ENCODE data around the gene TMEM80.
"Not testable (repeated sequence)": the region's sequence is repeated elsewhere in the genome, so short reads cannot be mapped to it uniquely, and the experiment has no call there.

The TMEM80 gene

DNA sequence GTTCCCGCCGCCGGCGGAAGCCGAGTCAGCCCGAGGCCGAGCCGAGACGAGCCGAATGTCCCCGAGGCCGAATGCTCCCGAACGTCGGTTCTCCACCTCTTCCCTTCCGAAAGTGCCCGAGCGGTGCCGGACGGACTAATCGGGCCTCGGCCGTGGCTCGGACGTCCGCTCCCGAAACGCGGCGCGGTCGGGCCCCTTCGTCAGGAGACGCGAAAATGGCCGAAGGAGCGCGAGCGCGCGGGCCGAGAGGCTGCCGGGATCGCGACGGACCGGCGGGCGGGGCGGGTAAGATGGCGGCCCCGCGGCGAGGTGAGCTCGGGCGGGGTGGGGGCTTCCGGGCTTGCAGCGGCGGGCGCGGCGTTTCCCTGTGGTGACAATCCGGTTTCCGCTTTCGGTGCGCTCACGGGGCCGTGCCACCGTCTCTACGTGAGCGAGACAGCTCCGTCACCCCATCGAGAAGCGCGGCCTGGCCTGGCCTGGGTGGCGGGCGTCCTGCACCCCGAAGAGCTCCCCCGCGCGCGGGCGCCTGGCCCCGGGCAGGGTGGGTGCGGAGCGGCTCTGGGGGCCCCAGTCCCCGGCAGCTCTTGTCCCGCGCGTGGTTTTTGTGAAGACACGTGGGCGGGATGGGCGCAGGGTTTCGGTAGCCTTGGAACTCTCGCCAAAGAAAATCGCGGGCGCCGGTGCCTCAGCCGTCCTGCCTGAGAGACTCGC is at the start of gene TMEM80:
Gene TMEM80, plus strand, starts transcription at position 279 of the 711 bp plus-strand sequence. Its CDS starts 12 bp downstream, at position 291.
- peak; percentile 99 for DNase-seq

DNA sequence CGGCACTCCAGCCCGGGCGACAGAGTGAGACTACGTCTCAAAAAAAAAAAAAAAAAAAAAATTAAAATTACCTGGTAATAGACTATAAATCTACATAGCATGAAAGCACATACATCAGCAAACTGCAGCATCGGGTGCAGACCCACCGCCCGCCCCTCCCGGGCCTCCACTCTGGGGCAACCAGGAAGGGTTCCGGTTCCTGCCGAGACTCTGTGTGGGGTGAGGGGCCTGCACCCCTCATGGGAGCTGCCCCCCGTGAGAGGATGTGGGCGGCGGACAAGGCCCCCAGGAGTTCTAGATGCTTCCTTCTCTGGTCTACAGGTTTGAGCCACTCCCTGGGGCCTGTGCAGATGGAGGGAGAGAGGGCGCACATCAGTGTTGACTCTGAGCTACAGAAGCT is 49.4 kb upstream of the TMEM80 start:
- no peak for DNase-seq

DNA sequence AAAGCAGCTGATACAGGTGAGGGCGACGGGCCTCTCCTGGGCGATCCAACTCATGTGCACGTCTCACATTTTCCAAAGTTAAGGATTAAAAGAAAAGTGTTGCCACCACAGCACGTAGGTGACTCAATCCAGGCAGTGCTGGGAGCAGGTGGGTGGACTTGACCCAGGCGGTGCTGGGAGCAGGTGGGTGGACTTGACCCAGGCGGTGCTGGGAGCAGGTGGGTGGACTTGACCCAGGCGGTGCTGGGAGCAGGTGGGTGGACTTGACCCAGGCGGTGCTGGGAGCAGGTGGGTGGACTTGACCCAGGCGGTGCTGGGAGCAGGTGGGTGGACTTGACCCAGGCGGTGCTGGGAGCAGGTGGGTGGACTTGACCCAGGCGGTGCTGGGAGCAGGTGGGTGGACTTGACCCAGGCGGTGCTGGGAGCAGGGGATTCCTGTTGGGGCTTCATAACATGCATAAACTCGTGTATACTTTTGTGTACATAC is 47.9 kb upstream of the TMEM80 start:
- not testable (repeated sequence) for DNase-seq

DNA sequence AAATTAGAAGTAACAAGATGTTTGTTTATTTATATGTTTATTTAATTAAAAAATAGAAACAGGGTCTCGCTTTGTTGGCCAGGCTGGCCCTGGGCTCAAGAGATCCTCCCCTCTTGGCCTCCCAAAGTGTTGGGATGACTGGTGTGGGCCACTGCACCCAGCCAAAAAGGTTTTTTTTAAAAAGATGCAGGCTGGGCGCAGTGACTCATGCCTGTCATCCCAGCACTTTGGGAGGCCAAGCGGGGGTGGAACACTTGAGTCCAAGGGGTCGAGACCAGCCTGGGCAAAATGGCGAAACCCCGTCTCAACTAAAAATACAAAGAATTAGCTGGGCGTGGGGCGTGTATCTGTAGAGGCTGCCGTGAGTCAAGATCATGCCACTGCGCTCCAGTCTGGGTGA is 45.1 kb upstream of the TMEM80 start:
- DNase-seq, result no peak

DNA sequence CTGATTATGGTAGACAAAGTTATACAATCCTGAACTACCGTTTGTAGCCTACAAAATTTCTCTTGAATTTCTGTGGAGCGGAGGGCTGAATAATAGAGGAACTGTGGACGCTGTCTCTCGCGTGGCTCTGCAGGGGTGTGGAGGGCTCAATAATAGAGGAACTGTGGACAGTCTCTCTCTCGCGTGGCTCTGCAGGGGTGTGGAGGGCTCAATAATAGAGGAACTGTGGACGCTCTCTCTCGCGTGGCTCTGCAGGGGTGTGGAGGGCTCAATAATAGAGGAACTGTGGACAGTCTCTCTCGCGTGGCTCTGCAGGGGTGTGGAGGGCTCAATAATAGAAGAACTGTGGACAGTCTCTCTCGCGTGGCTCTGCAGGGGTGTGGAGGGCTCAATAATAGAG is 42.5 kb upstream of the TMEM80 start:
- DNase-seq, result not testable (repeated sequence)

DNA sequence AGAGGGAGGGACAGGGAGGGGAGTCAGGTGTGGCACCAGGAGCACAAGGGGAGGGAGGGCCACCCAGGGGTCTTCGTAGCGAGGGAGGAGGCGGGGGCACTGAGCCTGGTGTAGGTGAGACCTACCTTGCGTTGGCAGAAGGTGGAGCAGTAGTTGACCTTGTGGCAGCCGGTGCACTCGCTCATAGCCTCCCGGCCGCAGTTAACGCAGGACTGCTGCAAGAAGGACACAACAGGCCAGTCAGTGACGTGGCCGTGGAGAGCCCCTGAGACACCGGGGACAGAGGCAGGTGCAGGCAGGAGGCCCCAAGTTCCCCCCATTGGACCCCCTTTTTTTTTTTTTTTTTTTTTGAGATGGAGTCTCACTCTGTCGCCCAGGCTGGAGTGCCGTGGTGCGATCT is 41.8 kb upstream of the TMEM80 start:
- DNase-seq, result no peak

DNA sequence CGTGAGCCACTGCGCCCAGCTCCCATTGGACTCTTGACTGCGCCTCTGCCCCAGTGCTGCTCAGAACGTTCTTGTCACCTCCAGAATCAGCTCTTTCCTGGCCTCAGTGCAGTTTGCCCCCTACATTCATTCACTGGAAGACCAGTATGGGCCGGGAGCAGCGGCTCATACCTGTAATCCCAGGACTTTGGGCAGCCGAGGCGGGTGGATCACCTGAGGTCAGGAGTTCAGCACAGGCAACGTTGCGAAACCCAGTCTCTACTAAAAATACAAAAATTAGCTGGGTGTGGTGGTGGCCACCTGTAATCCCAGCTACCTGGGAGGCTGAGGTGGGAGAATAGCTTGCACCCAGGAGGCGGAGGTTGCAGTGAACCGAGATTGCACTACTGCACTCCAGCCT is 41.2 kb upstream of the TMEM80 start:
- not testable (repeated sequence) for DNase-seq

DNA sequence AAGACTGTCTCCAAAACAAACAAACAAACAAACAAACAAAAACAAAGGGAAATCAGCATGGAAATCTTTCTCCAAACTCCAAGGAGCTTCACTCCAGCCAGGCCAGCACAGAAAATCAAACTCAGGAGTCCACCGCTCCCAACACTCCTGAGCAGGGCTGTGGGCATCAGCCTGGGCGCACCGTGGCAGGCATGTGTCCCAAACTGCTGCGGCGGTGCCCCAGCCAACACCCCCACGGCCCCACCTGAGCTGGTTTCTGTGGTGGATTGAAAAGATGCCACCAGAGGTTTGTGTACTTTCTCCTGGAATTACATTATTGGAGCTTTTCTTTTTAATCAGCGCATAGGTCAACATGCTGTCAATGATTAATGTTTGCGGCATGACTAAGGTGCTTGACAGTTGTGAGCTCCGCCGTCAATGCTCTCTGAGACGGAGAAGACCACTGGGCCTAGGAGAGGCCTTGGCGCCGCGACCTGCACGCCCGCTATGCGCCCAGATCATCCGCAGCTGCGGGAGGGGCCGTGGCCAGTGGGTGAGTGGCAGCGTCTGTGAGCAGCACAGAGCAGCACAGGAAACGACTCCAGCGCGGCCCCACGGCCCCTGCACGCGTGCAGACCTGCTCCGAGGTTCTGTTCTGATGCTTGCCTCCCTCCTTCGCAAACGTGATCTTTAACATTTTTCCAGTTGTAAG is 40.4 kb upstream of the TMEM80 start:
- no peak for DNase-seq

DNA sequence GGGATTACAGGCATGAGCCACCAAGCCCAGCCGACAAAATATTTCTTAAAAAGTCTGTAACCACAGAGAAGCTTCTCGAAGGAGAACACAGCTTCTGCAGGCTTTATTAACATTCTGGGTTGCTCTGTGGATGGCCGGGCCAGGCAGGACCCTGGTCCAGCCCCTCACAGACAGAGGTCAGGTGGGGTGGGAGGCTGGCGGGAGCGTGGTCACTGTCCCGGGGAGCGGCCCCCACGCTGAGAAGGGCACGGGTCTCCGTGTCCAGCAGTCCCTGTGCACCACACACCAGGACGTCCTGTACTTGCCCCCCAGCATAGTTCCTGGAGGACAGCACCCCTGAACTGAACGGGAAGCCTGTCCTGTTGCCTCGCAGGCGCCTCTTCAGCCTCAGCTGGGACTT is 39.2 kb upstream of the TMEM80 start:
- DNase-seq, result no peak

DNA sequence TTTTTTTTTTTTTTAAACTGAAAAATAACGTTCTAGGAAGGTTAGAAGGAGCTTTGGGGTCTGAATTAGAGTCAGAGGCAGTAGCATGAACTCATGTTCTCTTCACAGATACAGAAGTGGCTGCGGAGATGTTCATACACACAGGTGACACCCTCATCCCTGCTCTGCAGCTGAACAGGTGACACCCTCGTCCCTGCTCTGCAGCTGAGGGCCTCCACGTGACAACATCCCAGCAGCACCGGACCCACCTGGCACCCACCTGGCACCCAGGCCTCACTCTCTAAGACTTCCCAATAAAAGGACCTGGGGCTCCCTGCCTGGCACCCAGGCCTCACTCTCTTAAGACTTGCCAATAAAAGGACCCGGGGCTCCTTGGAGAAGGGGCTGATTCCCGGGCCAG is 38.8 kb upstream of the TMEM80 start:
- DNase-seq, result no peak

DNA sequence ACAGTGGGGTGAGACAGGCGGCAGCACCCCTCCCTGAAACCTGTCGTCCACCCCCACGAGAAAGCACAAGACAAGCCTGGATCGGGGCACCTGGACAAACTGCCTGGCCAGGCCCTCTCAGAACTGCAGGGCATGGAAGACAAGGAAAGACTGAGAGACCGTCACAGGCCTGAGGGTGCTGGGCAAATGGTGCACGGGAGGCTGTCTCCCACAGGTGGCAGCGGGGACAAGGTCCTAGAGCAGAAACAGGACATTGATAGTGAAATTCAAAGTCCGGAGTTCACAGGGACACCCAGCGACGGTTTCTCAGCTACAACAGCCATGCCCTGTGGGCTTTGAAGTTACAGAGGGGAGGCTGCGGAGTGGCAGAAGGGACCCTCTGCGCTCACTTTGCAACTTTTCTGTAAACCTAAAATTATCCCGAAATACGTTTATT is 37.9 kb upstream of the TMEM80 start:
- no peak for DNase-seq

DNA sequence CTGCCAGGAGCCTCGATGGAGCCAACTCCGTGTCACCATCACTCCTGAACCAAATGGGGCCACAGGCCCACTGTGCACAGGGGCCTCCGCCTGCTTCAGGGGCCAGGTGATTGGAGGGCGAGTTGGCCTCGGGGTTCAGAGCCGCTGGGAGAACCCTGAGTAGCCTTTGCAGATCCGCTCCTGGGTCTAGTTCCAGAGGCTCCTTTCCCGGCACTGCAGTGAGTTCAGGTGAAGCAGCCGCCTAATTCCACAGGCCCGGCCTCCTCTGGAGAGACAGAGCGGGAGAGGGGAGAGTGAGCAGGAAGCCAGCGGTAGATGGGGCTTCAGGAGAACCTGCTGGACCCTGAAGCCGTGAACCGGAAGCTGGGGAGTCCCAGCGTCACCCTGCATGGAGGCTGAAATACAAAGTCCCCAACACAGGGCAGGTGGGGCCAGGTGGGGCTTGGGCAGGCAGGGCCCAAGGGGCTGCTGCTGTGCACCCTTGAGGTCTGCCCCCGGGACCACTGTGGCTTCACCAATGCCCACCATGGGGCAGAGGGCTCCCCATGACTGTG is 36.0 kb upstream of the TMEM80 start:
- no peak for DNase-seq

DNA sequence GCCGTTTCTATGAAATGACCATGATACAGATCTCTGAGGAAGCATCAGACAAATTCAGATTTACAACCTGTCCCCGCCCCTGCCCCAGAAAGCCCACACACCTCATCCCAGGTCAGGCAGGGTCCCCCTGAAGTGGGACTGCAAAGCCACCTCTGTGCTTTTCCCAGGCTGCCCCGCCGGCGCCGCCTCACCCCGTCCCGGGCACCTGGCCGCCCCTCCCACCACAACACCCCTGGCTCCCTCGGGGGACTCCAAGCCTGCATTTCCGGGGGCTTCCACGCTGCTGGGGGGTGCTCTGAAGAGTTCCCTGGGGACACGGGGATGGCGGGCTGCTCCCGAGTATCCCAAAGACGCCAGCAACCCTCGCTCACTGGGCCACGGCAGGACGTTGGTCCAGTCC is 35.3 kb upstream of the TMEM80 start:
- no peak for DNase-seq

DNA sequence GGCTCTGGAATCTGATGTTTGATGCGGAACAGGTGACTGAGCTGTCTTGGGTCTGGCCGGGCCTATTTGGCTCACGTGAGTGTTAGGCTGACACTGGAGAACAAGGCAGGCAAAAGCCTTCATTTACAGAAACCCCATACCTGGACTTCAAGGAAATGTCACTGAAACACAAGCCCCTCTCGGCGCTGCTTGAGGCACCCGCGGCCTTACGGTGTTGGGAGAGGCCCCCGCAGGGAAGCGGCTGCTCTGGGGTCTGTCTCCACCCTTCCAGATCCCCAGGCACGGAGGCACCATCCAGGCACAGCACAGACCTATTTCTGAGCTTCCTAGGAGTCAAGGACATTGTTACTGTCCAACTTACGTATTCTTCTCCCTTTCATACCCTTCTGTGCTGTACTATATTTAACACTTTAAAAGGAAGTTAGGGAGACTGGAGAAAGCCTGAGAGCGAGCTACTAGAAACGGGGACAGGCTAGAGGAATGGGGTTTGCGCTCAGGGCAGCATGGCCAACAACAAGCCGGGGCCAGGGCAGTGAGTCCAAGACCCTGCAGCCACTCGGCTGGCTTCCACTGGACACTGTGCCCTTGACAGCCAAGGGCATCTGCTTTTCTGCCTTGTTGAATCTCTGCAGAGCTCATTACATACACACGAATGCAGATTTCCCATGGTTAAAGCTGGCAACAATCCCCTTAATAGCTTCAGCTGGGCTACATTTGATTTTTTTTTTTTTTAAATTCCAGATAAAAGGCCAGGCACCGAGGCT is 34.8 kb upstream of the TMEM80 start:
- no peak for DNase-seq

DNA sequence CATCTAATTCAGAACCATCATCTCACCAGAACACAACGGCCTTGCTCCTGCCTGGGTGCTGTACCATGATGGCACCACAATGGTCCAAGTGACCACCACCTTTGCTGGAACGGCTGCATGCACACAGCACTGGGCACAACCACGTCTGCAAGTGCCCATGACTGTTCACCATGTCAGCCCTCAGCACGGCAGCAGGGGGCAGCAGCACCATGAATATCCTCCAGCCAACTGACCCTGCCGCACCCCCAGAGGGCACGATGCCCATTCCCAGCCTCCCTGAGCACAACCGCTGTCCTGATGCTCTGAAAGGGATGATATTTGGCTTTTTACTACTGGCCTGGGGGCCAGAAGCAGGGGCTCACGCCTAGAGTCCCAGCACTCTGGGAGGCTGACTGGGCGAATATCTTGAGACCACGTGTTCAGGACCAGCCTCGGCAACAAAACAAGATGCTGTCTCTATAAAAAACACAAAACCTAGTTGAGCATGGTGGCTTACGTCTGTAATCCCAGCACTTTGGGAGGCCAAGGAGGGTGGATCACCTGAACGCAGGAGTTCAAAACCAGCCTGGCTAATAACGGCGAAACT is 32.8 kb upstream of the TMEM80 start:
- peak; percentile 17 for DNase-seq

DNA sequence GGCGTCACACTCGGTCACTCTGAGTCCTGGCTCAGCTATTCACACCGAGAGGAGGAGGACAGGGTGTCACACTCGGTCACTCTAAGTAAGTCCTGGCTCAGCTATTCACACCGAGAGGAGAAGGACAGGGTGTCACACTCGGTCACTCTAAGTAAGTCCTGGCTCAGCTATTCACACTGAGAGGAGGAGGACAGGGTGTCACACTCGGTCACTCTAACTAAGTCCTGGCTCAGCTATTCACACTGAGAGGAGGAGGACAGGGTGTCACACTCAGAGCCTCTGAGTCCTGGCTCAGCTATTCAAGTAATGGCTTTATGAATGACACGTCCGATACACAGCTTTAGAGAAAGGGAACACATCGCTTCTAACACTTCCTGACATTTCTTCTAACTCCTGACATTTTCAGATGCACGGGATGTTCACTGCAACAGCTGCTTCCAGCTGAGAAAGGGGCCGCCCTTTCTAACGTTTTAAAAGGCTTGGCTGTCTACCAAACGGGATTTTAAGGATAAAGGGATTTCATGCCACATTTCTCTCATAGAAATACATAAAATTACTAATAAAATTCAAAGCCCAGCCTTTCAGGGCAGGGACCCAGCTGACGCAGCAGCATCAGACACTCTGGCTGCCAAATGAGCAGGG is 30.4 kb upstream of the TMEM80 start:
- DNase-seq, result no peak

DNA sequence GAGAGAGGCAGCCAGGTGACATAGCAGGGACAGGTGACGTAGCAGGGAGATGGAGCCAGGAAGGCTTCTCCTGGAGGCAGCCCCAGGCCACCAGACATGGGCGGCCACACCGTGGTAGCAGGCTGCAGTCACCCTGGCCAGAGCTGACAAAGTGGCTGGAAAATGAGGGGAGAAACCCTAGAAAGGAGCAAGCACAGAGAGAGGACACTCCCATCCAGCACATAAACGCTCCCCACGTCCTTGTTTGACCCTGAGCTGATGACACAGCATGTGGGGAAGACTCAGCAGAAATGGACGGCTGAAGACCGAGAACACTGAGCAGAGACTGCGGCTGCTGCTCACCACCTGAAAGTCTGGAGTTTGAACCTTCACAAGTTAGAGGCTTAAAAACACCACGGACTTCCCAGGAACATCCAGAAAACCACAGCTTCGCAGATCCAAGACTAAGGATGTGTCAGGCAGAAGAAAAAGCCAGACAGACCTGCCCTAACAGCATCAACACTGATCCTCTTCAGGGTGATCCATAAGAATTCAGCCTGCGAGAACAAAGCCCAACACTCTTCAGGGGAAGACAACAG is 29.8 kb upstream of the TMEM80 start:
- DNase-seq, result peak; percentile 41

DNA sequence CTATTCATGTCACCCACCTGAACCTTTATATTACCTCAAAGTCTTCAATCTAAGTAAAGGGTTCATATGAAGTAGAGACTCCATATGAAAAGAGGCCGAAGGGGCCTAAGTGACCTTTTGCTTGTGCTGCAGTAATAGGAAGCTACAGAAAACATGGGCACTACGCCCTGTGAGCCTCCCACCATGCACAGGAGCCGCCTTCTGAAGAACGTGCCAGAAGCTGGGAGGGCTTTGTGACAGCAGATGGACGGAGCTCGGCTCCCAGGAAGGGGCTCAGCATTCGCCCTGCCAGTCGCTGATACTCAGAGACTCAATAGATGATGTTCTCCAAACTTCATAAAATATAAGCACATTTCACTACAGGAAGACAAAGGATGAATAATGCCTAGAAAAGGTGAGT is 21.8 kb upstream of the TMEM80 start:
- DNase-seq, result no peak

DNA sequence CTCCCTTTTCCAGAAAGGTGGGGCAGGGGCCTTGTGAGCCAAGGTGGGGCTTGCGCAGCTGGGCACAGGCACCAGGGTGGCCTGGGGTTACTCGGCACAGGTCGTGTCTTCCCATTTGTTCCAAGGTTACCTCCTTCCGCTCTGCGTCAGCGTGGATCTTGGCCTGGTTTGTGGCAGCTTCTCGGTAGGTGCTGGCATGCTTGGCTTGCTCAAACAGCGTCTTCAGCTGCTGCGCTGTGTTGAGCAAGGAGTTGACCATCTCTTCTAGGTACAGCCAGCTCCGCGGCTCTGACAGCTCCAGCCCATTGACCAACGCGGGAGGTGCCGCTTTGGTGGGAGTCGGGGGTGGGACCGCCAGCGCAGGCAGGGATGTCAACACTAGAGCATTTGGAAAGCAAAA is 21.2 kb upstream of the TMEM80 start:
- DNase-seq, result no peak

DNA sequence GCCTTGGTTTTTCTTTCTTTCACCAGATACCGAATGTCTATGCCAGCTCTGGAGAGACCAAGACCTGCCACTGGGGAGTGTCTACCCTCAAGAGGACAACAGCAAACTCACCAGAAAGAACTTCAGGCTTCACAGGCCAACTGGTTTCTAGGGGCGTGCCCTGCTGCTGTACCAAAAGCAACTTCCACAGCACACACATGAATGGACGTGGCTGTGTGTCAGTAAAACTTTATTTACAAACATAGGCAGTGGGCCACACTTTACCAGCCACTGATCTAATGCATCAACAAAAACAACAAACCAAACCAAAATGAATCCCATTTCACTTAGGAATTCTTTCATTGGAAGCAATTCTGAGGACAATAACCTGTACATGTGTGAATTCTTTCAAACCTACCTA is 17.3 kb upstream of the TMEM80 start:
- no peak for DNase-seq

DNA sequence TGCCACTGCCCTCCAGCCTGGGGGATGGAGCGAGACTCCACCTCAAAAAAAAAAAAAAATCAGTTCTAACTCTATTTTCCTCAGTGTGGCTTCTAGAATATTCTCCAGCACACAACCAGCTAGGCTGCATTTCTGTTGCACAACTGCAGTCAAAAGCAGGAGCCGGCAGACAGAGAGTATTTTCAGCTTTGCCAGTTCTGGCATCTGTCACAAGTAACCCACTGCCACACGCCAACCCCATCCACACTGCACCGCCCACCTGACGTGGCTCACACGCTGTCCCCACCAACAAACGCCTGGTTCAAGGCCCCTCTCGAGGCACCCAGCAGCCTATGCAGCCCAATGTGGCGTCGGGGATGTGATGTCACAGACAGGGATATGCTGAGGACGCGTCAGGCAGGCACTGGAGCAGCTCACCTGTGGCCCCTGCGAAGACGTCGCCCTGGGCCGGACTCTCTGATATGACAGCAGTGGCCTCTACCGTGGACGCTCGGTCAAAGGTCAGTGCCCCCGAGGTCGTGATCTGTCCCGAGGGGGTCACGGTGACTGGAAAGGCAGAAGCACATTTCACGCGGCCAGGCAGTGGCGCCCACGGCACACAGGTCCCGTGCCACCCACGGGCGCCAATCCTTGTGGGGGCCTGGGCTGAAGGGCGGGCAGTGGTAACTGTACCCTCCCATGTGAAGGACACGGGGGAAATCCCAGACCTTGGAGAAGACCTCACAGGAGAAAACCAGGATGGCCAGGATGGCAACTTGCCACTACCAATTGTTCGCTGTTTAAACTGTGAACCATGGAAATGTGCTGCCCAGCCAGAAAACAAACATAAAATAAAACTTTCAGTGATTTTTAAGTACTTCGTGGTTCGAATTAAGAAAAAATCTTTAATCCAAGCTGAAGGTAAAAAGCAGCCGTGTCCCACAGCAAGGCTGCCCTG is 16.1 kb upstream of the TMEM80 start:
- no peak for DNase-seq
